Testis (tissue), 3 donors: ENCODE results near the gene H1-8. TPM values are rescaled to one million over a fixed set of nuclear protein-coding genes. Genes with fewer than 3 reads are reported as not detected.

ENCODE experiments used
- DNase-seq: peaks from one replicate; pipeline ENCODE4 v3.0.0-alpha.2; 2019
- H3K27ac ChIP-seq, 2 donors: fragments of 200-600 bp; sonication (generic); one replicate each; pipeline ENCODE4 v1.5.1; 2019
- H3K27me3 ChIP-seq: fragments of 200-600 bp; sonication (generic); one replicate; pipeline ENCODE4 v1.5.1; 2019
- H3K36me3 ChIP-seq: fragments of 200-600 bp; sonication (generic); one replicate; pipeline ENCODE4 v1.5.1; 2017; ENCODE audit warnings: low read depth; ENCODE audit errors: missing control alignments
- H3K4me1 ChIP-seq: fragments of 200-600 bp; sonication (generic); one replicate; pipeline ENCODE4 v1.5.1; 2019
- H3K4me3 ChIP-seq, 2 donors: fragments of 200-600 bp; sonication (generic); one replicate each; pipeline ENCODE4 v1.5.1; 2017 to 2019
- H3K9me3 ChIP-seq: fragments of 200-600 bp; sonication (generic); one replicate; pipeline ENCODE4 v1.5.1; 2017
- CTCF ChIP-seq, 3 experiments: fragments of 450-650 bp in 2 of 3; fragments of 200-600 bp in 1 of 3; sonication (generic) in 1 of 3; IDR thresholded peaks; one replicate each; pipeline ENCODE4 v1.5.1; 2016 to 2019; ENCODE audit warnings: antibody characterized with exemption in 3 of 3, mild to moderate bottlenecking in 2 of 3, moderate library complexity in 1 of 3
- POLR2A ChIP-seq: fragments of 450-650 bp; IDR thresholded peaks from one replicate; pipeline ENCODE4 v1.6.1; 2017; ENCODE audit warnings: antibody characterized with exemption, mild to moderate bottlenecking, moderate library complexity
- WGBS, 2 donors: methylation state at CpG; one replicate each; pipeline ENCODE4 v1.1.5; 2018; 5-methylcytosine and 5-hydroxymethylcytosine counted together
- intact Hi-C: fragments of 100-400 bp; cut with DNase I; formaldehyde crosslinking; loops from one replicate; pipeline ENCODE4 v1.15.1; 2023; ENCODE audit warnings: low total_unique reads
- polyA plus RNA-seq: library from polyadenylated mRNA; stranded (reverse); fragments of 350-450 nt; fragmentation: Illumina TruSeq; extraction: RNeasy Lipid Tissue Mini Kit (QIAGEN cat#74804); gene quantifications from one replicate; pipeline ENCODE4 v1.2.3, GENCODE V29; 2014; ENCODE audit warnings: low read depth, low replicate concordance; ENCODE audit not compliant: insufficient read depth
- total RNA-seq, 2 donors: library from RNA; depleted of rRNA; stranded (reverse); fragments of >200 nt; gene quantifications; one replicate each; pipeline ENCODE4 v1.2.3, GENCODE V29; 2016

The H1-8 gene
- total and polyA plus RNA-seq, 3 donors from 2014 or later = 4.2 to 8.6 (median 4.8) TPM

- 84 to 87% methylated on average over 13 to 18 of the region's 18 CpGs for WGBS, 2 donors
- intact Hi-C loops = no loop called here
- Histone ChIP-seq H3K27ac (no peak overlapping the region), H3K9me3 (no peaks in the 10 kb centered on the region), H3K36me3 (no peaks in the 10 kb centered on the region), H3K4me1 (peaks cover 10% of the 10 kb centered on the region), H3K27me3 (no peaks in the 10 kb centered on the region), H3K4me3 (no peak overlapping the region)
- TF ChIP-seq POLR2A (no peak), CTCF (IDR thresholded peaks at IDR 0.05) (no peak)
- DNase-seq = no peak
These were observed 29.6 kb downstream of the H1-8 start for GRCh38 chr3:129572603-129573002.

- Histone ChIP-seq H3K36me3 (no peaks in the 10 kb centered on the region), H3K27me3 (no peaks in the 10 kb centered on the region), H3K9me3 (no peaks in the 10 kb centered on the region), H3K4me1 (peaks cover 12% of the 10 kb centered on the region), H3K27ac (no peak overlapping the region), H3K4me3 (no peak overlapping the region)
- DNase-seq = no peak
- TF ChIP-seq POLR2A (no peak), CTCF (IDR thresholded peaks at IDR 0.05) (no peak)
- WGBS, 2 donors = 92 to 93% methylated on average over 11 to 13 of the region's 14 CpGs
- intact Hi-C loops = no loop called here
These were observed 30.5 kb downstream of the H1-8 start for GRCh38 chr3:129573493-129573892.

- peaks cover 16% of the 10 kb centered on the region for H3K4me1 ChIP-seq
- no peak overlapping the region for H3K4me3 ChIP-seq
- WGBS, 2 donors = 95 to 100% methylated on average over 3 to 24 of the region's 24 CpGs
- intact Hi-C loops = no loop called here
- no peaks in the 10 kb centered on the region for H3K36me3 ChIP-seq
- TF ChIP-seq CTCF (IDR thresholded peaks at IDR 0.05) (no peak), POLR2A (no peak)
- no peaks in the 10 kb centered on the region for H3K27me3 ChIP-seq
- no peak for DNase-seq
- no peaks in the 10 kb centered on the region for H3K9me3 ChIP-seq
- no peak overlapping the region for H3K27ac ChIP-seq
These were observed 31.2 kb downstream of the H1-8 start for GRCh38 chr3:129574206-129574605.

GRCh38 chr3:129575233-129575996, 32.4 kb downstream of the H1-8 start:
- Histone ChIP-seq H3K4me1 (peaks cover 16% of the 10 kb centered on the region), H3K4me3 (no peak overlapping the region), H3K9me3 (no peaks in the 10 kb centered on the region), H3K27me3 (no peaks in the 10 kb centered on the region), H3K36me3 (no peaks in the 10 kb centered on the region), H3K27ac (no peak overlapping the region)
- 90 to 93% methylated on average over 18 to 19 of the region's 19 CpGs for WGBS, 2 donors
- TF ChIP-seq POLR2A (no peak), CTCF (IDR thresholded peaks at IDR 0.05) (no peak)
- intact Hi-C loops = no loop called here
- DNase-seq = no peak

- no peak for DNase-seq
- 82 to 88% methylated on average over 10 of the region's 10 CpGs for WGBS, 2 donors
- peaks cover 16% of the 10 kb centered on the region for H3K4me1 ChIP-seq
- H3K27me3 ChIP-seq = no peaks in the 10 kb centered on the region
- TF ChIP-seq CTCF (IDR thresholded peaks at IDR 0.05) (no peak), POLR2A (no peak)
- no peaks in the 10 kb centered on the region for H3K36me3 ChIP-seq
- H3K27ac ChIP-seq = peak overlapping the region in 1 of 2 donors; percentile 50
- H3K9me3 ChIP-seq = no peaks in the 10 kb centered on the region
- intact Hi-C loops = no loop called here
- no peak overlapping the region for H3K4me3 ChIP-seq
These were observed 33.0 kb downstream of the H1-8 start for GRCh38 chr3:129575997-129576384.
